PC-3 (cell line): ENCODE measurements around the gene IFT81. TPM values are rescaled to one million over a fixed set of nuclear protein-coding genes. Genes with fewer than 3 reads are reported as not detected.

Experiments used
- ATAC-seq: fragments of 200-7000 bp; cut with Tn5 transposase; 2 replicates; pipeline ENCODE4 v1.9.1; 2020; ENCODE audit warnings: mild to moderate bottlenecking, moderate library complexity
- BruUV-seq: library from RNA; stranded (reverse); fragments of 400-500 nt; replicated peaks from 2 replicates; lab custom pipeline; 2021; lab: Mats Ljungman, UMichigan
- CTCF ChIA-PET: fragments of 300-600 bp; sonication (Branson Sonifier 250); formaldehyde crosslinking; loops from one replicate; lab custom pipeline; 2022; ENCODE audit warnings: antibody characterized with exemption; lab: Charles Lee
- POLR2A ChIA-PET: fragments of 300-600 bp; sonication (Branson Sonifier 250); formaldehyde crosslinking; loops from one replicate; lab custom pipeline; 2022; ENCODE audit warnings: antibody characterized with exemption; ENCODE audit not compliant: unreplicated experiment; lab: Charles Lee
- DNase-seq: peaks from one replicate; pipeline ENCODE4 v3.0.0-alpha.2; 2015
- H2AFZ ChIP-seq: fragments of 300-600 bp; sonication (generic); 2 replicates; pipeline ENCODE4 v1.6.0; 2016; ENCODE audit warnings: antibody characterized with exemption, low read length
- H3F3A ChIP-seq: fragments of 300-600 bp; sonication (generic); one replicate; pipeline ENCODE4 v1.6.0; 2017; ENCODE audit warnings: antibody characterized with exemption, low read length, control low read depth, mild to moderate bottlenecking; ENCODE audit not compliant: unreplicated experiment
- H3K27ac ChIP-seq: fragments of 300-600 bp; sonication (generic); 2 replicates; pipeline ENCODE4 v1.5.1; 2016; ENCODE audit warnings: mild to moderate bottlenecking, low read length
- H3K27me3 ChIP-seq: fragments of 300-600 bp; sonication (generic); 2 replicates; pipeline ENCODE4 v1.6.1; 2016; ENCODE audit warnings: low read length, mixed read lengths
- H3K36me3 ChIP-seq: fragments of 300-600 bp; sonication (generic); 2 replicates; pipeline ENCODE4 v1.6.1; 2016; ENCODE audit warnings: low read depth, mixed run types, low read length, mixed read lengths
- H3K4me1 ChIP-seq: fragments of 300-600 bp; sonication (generic); 2 replicates; pipeline ENCODE4 v1.5.1; 2016; ENCODE audit warnings: low read length; ENCODE audit not compliant: insufficient read depth
- H3K4me2 ChIP-seq: fragments of 300-600 bp; sonication (generic); 2 replicates; pipeline ENCODE4 v1.6.0; 2016; ENCODE audit warnings: low read length
- H3K4me3 ChIP-seq: fragments of 300-600 bp; sonication (generic); 2 replicates; pipeline ENCODE4 v1.5.1; 2016; ENCODE audit warnings: mild to moderate bottlenecking, low read length, mixed read lengths
- H3K79me2 ChIP-seq: fragments of 300-600 bp; sonication (generic); 2 replicates; pipeline ENCODE4 v1.6.1; 2017; ENCODE audit warnings: low read length, mixed read lengths
- H3K9ac ChIP-seq: fragments of 300-600 bp; sonication (generic); 2 replicates; pipeline ENCODE4 v1.6.0; 2016; ENCODE audit warnings: mild to moderate bottlenecking, low read length
- H3K9me2 ChIP-seq: fragments of 300-600 bp; sonication (generic); replicated peaks from 2 replicates; pipeline ENCODE4 v1.6.1; 2016; ENCODE audit warnings: mixed run types, low read length, mixed read lengths
- H3K9me3 ChIP-seq: fragments of 300-600 bp; sonication (generic); 2 replicates; pipeline ENCODE4 v1.6.1; 2016; ENCODE audit warnings: low read length, mixed read lengths
- H4K20me1 ChIP-seq: fragments of 300-600 bp; sonication (generic); 2 replicates; pipeline ENCODE4 v1.6.1; 2016; ENCODE audit warnings: low read length, mixed read lengths
- CTCF ChIP-seq: fragments of 300-600 bp; sonication (generic); conservative IDR thresholded peaks from 2 replicates; pipeline ENCODE4 v1.5.1; 2017; ENCODE audit warnings: antibody characterized with exemption, low read depth, mild to moderate bottlenecking, low read length
- EZH2 ChIP-seq: fragments of 300-600 bp; sonication (generic); IDR thresholded peaks from one replicate; pipeline ENCODE4 v1.6.1; 2017; ENCODE audit warnings: antibody characterized with exemption, mild to moderate bottlenecking, low read length; ENCODE audit not compliant: unreplicated experiment
- EZH2phosphoT487 ChIP-seq: fragments of 300-600 bp; sonication (generic); IDR thresholded peaks from 2 replicates; pipeline ENCODE4 v1.6.1; 2018; ENCODE audit warnings: mild to moderate bottlenecking, antibody characterized with exemption, low read length, borderline replicate concordance
- intact Hi-C: fragments of 100-400 bp; cut with micrococcal nuclease; formaldehyde crosslinking; loops from 2 replicates; pipeline ENCODE4 v1.9.0; 2023
- total RNA-seq: library from RNA; depleted of rRNA; stranded (reverse); fragments of >200 nt; gene quantifications from 2 replicates; pipeline ENCODE4 v1.2.3, GENCODE V29; 2014

IFT81 gene
- total RNA-seq, 1 experiment from 2014 or later = 10.1 TPM

GRCh38 chr12:110111476-110112334 lies 12.5 kb upstream of the IFT81 start:
- H3K79me2 ChIP-seq = no peaks in the 10 kb centered on the region
- no peak overlapping the region for H3K27ac ChIP-seq
- BruUV-seq = no TSS peak
- ChIA-PET POLR2A (interaction anchor here (1.0 kb wide), 1 partner anchor 169 kb away, joined by 5 read pairs; no protein-coding TSS in a partner anchor), CTCF (interaction anchor here (0.6 kb wide), 1 partner anchor 680 kb away, joined by 4 read pairs; no protein-coding TSS in a partner anchor)
- H3F3A ChIP-seq = no peaks in the 10 kb centered on the region
- TF ChIP-seq EZH2 (no peak), CTCF (no peak), EZH2phosphoT487 (no peak)
- H3K9me3 ChIP-seq = no peaks in the 10 kb centered on the region
- H3K9me2 ChIP-seq = no peaks in the 10 kb centered on the region
- peaks cover 26% of the 10 kb centered on the region for H3K4me1 ChIP-seq
- no peak overlapping the region for H2AFZ ChIP-seq
- no peak overlapping the region for H3K4me3 ChIP-seq
- ATAC-seq (no peak), DNase-seq (no peak)
- no peaks in the 10 kb centered on the region for H3K36me3 ChIP-seq
- H3K9ac ChIP-seq = no peak overlapping the region
- intact Hi-C loops = no loop called here
- no peak overlapping the region for H3K4me2 ChIP-seq
- H3K27me3 ChIP-seq = no peaks in the 10 kb centered on the region
- H4K20me1 ChIP-seq = no peaks in the 10 kb centered on the region

- Histone ChIP-seq H3K9ac (no peak overlapping the region), H3K9me3 (no peaks in the 10 kb centered on the region), H4K20me1 (no peaks in the 10 kb centered on the region), H3K9me2 (no peaks in the 10 kb centered on the region), H3K4me1 (peaks cover 26% of the 10 kb centered on the region), H2AFZ (no peak overlapping the region), H3K79me2 (no peaks in the 10 kb centered on the region), H3K4me3 (no peak overlapping the region), H3K27me3 (no peaks in the 10 kb centered on the region), H3F3A (no peaks in the 10 kb centered on the region), H3K36me3 (no peaks in the 10 kb centered on the region), H3K27ac (no peak overlapping the region), H3K4me2 (no peak overlapping the region)
- BruUV-seq = no TSS peak
- POLR2A ChIA-PET = interaction anchor here (1.0 kb wide), 1 partner anchor 168 kb away, joined by 5 read pairs; no protein-coding TSS in a partner anchor
- DNase-seq (no peak), ATAC-seq (no peak)
- intact Hi-C loops = no loop called here
- CTCF ChIA-PET = no interaction called here
- TF ChIP-seq EZH2 (no peak), CTCF (no peak), EZH2phosphoT487 (no peak)
Observed at GRCh38 chr12:110112335-110112660, 11.9 kb upstream of the IFT81 start.

- Histone ChIP-seq H3K79me2 (no peaks in the 10 kb centered on the region), H3K4me3 (no peak overlapping the region), H3K4me2 (no peak overlapping the region), H3K9ac (no peak overlapping the region), H3K27me3 (no peaks in the 10 kb centered on the region), H3K9me2 (no peaks in the 10 kb centered on the region), H3K4me1 (peaks cover 7% of the 10 kb centered on the region), H2AFZ (no peak overlapping the region), H3K9me3 (no peaks in the 10 kb centered on the region), H3K36me3 (no peaks in the 10 kb centered on the region), H3F3A (no peaks in the 10 kb centered on the region), H4K20me1 (no peaks in the 10 kb centered on the region), H3K27ac (no peak overlapping the region)
- ATAC-seq (no peak), DNase-seq (no peak)
- POLR2A ChIA-PET = no interaction called here
- TF ChIP-seq EZH2 = no peak
- no peak for TF ChIP-seq CTCF
- TF ChIP-seq EZH2phosphoT487 = no peak
- no TSS peak for BruUV-seq
- intact Hi-C loops = no loop called here
- CTCF ChIA-PET = no interaction called here
Observed at GRCh38 chr12:110114528-110114937, 9.6 kb upstream of the IFT81 start.
